CD4-positive, alpha-beta T cell treated with Interleukin-12 subunit alpha and Interleukin-12 subunit beta, for 1 hour (primary cell): ENCODE measurements around the gene GNAT2.
A peak's percentile ranks its signal among the peaks of the same experiment; 100 is the strongest.

Experiments used
- DNase-seq: peaks from one replicate; pipeline ENCODE4 v3.0.0-alpha.2; 2020

Gene GNAT2

GRCh38 chr1:109641861-109642260 lies 22.4 kb upstream of the GNAT2 start:
- no peak for DNase-seq

- no peak for DNase-seq
Observed at GRCh38 chr1:109641078-109641740, 21.8 kb upstream of the GNAT2 start.

GRCh38 chr1:109640285-109640865 lies 21.0 kb upstream of the GNAT2 start:
- DNase-seq: peak; percentile 87

- DNase-seq: no peak
Observed at GRCh38 chr1:109639841-109640184, 20.4 kb upstream of the GNAT2 start.

DNA sequence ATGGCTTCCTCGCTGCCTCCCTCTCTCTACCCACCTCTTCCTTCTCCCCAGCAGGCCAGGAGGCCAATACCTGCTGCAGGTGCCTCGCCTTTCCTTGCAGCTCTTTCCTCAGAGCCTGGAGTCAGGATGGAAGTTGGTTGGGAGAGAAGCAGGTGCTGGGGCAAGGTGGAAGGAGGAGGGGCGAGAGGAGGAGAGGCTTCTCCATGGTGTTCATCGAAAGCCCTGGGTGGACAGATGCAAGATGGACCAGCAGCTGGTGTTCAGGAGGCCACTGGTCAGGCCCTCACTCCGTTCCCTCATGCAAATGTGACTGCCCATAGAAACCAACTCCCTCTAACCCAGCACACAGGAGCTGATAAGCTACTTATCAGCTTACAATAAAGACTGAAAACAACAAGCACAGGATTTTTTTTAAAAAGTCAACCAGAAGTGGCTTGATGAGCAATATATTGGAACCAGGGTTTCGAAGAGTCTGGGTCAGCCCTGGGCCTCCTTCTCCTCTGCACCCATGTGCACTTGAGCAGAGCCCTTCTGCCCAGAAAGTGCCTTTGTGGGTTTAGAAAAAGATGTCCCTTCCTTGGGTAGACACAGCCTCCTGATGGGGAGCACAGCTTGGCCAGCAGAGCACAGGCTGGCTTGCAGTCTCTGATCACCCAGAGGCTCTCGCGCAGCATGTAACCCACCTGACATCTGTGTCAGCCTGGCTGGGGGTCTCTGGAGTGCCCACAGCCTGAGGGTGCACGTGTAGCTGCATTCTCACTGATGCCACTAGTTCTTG lies 19.8 kb upstream of the GNAT2 start:
- DNase-seq: no peak

DNA sequence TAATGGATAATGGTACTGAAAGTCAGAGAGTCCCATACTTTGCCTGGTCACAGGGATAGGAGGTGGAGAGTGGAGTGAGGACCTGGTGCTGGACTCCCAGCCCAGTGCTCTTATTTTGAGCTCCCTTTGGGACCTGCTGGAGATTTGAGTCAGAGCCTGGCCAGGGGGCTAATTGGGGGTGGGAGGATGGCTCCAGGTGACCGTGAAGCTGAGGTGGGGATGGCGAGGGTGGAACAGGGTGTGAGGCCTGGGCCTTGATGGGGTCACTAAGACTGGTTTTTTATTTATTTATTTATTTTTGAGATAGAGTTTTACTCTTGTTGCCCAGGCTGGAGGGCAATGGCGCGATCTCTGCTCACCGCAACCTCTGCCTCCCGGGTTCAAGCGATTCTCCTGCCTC lies 18.0 kb upstream of the GNAT2 start:
- DNase-seq: no peak

DNA sequence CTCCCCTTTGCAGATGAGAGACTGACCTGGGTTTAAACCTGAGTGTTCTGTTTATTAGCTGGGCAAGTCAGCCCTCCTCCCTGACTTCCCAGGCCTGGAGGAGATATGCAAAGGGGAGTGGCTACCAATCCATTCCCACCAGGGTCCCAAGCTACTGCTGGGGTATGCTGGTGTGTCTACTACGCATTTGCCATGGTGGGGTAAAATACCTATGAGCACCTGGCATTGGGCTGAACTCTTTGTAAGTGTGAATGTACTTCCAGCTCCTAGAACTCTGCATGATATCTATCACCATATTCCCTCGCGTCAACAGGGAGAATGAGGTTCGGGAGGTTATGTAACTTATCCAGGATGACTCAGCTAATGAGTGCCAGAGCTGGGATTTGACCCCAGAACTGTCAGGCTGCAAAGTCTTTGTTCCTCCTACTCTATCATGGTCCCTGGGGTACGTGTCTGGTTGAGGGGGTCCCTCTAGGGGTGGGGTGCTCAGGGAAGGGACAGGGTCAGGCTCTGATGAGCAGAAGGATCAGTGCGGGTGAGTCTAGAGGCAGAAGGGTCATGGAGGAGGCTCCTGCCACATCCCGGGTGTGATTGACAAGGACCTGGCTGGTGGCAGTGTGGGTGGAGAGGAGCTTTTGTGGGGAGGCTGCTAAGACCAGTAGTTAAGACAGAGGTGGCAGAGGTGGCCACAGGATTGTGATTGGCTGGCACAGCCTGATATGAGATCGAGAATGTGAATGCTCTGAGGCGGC lies 17.0 kb upstream of the GNAT2 start:
- no peak for DNase-seq

GRCh38 chr1:109635862-109636200 lies 16.4 kb upstream of the GNAT2 start:
- DNase-seq: no peak

GRCh38 chr1:109634771-109635750 lies 15.6 kb upstream of the GNAT2 start:
- DNase-seq: peak; percentile 31

DNA sequence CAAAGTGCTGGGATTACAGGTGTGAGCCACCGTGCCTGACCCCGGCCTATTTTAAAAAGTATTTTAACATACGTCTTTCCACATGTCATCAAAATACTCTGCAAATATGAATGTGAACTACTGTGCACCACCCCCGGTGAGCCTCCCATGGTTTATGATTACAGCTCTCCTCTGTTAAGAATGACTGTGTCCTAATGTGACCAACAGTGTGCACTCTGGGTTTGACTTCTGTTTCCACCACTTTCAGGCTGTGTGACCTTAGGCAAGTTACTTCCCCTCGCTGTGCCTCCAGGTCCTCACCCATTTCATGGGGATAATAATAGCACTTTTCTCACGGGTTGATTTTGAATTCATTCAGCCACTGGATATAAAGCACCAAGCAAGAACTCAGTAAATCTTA lies 14.9 kb upstream of the GNAT2 start:
- no peak for DNase-seq

GRCh38 chr1:109632671-109633346 lies 13.4 kb upstream of the GNAT2 start:
- no peak for DNase-seq

- DNase-seq: no peak
Observed at GRCh38 chr1:109631513-109632505, 12.4 kb upstream of the GNAT2 start.

DNA sequence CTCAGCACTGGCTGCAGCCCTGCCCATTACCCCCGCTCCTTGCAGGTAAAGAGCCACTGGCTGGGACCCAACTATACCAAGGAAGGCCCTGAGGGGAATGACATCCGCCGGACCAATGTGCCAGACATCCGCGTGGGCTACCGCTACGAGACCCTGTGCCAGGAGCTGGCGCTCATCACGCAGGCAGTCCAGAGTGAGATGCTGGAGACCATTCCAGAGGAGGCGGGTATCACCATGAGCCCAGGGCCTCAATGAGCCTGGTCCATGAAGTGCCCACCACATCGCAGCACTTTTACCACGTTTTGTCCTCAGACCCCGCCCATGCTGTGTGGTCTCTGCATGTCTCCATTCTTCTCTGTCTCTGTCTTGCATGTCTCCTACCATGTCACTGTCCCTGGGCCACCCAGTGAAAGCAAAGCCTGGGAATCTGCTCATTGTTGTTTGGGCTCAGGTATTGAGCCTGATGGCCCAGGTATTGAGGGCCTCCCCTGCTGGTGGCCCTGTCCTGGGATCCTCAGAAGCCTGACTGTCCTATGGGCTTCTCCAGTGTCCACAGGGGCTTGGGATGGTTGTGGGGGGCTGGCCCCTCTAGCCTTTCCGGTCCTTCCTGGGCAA lies 11.6 kb upstream of the GNAT2 start:
- DNase-seq: no peak

DNA sequence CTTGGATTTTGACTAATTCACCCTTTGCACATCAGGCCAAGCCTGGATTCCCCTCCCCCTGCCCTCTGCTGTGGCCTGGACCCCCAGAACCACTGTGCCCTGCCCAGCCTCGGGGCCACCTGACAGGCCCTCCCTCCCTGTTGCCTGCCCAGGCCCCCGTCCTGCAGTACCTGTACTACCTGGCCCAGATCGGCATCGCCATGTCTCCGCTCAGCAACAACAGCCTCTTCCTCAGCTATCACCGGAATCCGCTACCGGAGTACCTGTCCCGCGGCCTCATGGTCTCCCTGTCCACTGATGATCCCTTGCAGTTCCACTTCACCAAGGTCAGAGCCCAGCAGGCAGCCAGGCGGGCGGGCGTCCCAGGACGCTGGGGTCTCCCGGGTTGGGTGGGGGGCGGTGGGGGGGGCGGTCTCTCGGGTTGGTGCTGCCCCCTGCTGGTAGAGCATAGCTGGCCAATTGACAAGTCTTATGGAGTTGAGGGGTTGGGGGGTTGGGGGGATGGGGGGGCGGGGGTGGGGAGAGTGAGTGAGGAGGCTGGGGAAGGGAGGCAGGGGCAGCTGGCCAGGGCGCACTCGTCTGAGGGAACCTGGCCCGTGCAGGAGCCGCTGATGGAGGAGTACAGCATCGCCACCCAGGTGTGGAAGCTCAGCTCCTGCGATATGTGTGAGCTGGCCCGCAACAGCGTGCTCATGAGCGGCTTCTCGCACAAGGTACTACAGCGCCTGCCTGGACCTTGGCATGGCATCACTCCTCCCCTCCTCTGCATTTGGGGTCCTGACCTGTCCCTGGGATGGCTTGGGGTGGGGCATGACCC lies 10.9 kb upstream of the GNAT2 start:
- DNase-seq: peak; percentile 38

- DNase-seq: no peak
Observed at GRCh38 chr1:109629372-109630030, 10.1 kb upstream of the GNAT2 start.

DNA sequence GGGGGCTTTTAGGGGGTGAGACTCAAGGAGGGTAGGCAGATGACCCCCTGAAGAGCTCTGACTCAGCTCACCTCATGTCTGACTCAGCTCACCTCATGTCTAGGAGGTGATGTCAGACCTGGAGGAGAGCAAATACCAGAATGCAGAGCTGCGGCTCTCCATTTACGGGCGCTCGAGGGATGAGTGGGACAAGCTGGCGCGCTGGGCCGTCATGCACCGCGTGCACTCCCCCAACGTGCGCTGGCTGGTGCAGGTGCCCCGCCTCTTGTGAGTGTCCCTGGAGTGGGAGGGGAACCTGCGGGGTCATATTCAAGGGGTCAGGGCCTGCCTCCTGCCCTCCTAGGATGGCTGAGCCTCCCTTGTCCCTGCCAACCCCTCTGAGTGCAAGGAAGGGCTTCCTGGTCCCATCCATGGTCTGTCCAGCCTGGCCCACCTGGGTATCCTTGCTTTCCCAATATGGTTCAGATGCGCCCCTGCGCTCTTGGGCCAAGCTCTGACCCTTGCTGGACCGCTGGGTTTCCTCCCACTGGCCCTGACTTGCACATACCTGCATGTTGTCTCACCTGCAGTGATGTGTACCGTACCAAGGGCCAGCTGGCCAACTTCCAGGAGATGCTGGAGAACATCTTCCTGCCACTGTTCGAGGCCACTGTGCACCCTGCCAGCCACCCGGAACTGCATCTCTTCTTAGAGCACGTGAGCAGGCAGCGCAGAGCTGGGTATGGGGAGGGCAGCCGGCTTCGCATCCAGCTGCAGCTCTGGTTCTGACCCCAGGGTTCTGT lies 9.3 kb upstream of the GNAT2 start:
- DNase-seq: no peak

DNA sequence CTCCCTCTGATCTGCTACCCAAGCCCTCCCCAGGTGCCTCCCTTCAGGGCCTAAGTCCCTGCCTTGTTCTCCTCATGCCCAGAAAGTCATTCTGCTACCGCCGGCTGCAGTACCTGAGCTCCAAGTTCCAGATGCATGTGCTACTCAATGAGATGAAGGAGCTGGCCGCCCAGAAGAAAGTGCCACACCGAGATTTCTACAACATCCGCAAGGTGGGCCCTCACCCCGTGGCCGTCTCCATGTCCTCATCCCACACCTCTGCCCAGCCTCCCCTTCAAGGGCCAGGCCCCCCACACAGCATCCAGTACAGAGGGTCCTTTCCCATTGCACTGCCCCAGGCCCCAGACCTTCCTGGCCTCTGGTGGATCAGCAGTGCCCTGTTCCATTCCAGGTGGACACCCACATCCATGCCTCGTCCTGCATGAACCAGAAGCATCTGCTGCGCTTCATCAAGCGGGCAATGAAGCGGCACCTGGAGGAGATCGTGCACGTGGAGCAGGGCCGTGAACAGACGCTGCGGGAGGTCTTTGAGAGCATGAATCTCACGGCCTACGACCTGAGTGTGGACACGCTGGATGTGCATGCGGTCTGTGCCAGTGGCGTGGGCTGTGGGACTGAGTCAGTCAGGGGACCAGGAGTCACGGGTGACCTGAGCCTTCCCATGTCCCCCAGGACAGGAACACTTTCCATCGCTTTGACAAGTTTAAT lies 8.4 kb upstream of the GNAT2 start:
- DNase-seq: no peak
